ENCODE results near the gene CTSH.

DNA sequence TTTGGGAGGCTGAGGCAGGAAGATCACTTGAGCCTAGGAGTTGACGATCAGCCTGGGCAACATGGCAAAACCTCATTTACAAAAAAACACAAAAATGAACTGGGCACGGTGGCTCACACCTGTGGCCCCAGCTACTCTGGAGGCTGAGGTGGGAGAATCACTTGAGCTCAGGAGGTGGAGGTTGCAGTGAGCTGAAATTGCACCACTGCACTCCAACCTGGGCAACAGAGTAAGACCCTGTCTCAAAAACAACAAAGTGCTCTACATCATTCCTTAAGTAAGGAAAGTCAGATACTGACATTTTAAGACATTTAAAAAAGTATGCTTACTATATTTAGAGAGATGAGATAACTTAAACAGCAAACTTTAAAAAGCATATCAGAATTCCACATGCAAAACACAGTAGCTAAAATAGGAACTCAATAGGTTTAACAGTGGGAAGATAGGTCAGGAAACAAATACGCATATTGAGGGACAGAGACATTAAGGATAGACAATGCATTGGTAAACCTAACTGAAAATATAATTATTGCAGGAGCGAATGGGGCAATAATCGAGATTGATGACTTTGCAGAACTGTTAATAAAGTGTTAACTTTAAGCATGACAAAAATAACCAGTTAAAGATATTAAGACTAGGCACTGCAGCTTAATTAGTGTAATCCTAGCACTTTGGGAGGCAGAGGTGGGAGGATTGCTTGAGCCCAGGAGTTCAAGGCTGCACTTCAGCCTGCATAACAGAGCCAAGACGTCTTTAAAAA is 40.1 kb downstream of the CTSH start:
- TF ChIP-seq POLR2AphosphoS5 (IDR thresholded peaks at IDR 0.05) (no peak), POLR2A (IDR thresholded peaks at IDR 0.05) (no peak)

All from sigmoid colon (tissue), 4 donors.